Upper lobe of left lung (tissue), 6 donors: ENCODE results near the gene NENF. TPM values are rescaled to one million over a fixed set of nuclear protein-coding genes. Genes with fewer than 3 reads are reported as not detected.

ENCODE experiments used
- ATAC-seq, 2 donors: fragments of 200-7000 bp; cut with Tn5 transposase; one replicate each; pipeline ENCODE4 v1.9.1; 2022; ENCODE audit warnings: mild to moderate bottlenecking in 2 of 2, moderate library complexity in 2 of 2; ENCODE audit not compliant: low FRiP score in 2 of 2
- DNase-seq, 2 donors: peaks; one replicate each; pipeline ENCODE4 v3.0.0-alpha.2; 2019 to 2020
- H3K27ac ChIP-seq, 4 donors: fragments of 200-600 bp; sonication (generic); one replicate each; pipeline ENCODE4 v1.5.1; 2016 to 2019
- H3K27me3 ChIP-seq, 4 donors: fragments of 200-600 bp; sonication (generic); one replicate each; pipeline ENCODE4 v1.5.1; 2017 to 2019
- H3K36me3 ChIP-seq, 4 donors: fragments of 200-600 bp; sonication (generic); one replicate each; pipeline ENCODE4 v1.5.1; 2016 to 2019
- H3K4me1 ChIP-seq, 4 donors: fragments of 200-600 bp; sonication (generic); one replicate each; pipeline ENCODE4 v1.5.1; 2018 to 2019
- H3K4me3 ChIP-seq, 4 donors: fragments of 200-600 bp; sonication (generic); one replicate each; pipeline ENCODE4 v1.5.1; 2017 to 2019; ENCODE audit warnings: mild to moderate bottlenecking in 2 of 4, moderate library complexity in 1 of 4
- H3K9me3 ChIP-seq, 4 donors: fragments of 200-600 bp; sonication (generic); one replicate each; pipeline ENCODE4 v1.5.1; 2018 to 2019
- EP300 ChIP-seq, 4 donors: sonication (generic); formaldehyde crosslinking; IDR thresholded peaks; one replicate each; pipeline ENCODE4 v1.5.1; 2017; ENCODE audit warnings: antibody characterized with exemption in 4 of 4, control low read depth in 2 of 4
- POLR2A ChIP-seq, 4 donors: fragments of 450-650 bp; IDR thresholded peaks; one replicate each; pipeline ENCODE4 v1.5.1; 2016 to 2017; ENCODE audit warnings: antibody characterized with exemption in 4 of 4, mild to moderate bottlenecking in 2 of 4
- POLR2AphosphoS5 ChIP-seq, 2 donors: sonication (generic); formaldehyde crosslinking; IDR thresholded peaks; one replicate each; pipeline ENCODE4 v1.5.1; 2017; ENCODE audit warnings: antibody characterized with exemption in 2 of 2
- WGBS, 2 donors: methylation state at CpG; one replicate each; pipeline ENCODE4 v1.1.5; 2017 to 2018; 5-methylcytosine and 5-hydroxymethylcytosine counted together
- total RNA-seq, 6 donors: library from RNA; depleted of rRNA in 4 of 6; stranded (reverse); fragments of >200 nt in 4 of 6; gene quantifications; one replicate each; pipeline versions ENCODE4 v1.1.0 to v1.2.1, GENCODE V29; 2016 to 2021
- TF ChIP-seq, protein P1 (sequence below), 6 experiments: fragments of 450-650 bp in 4 of 6; fragments of 200-600 bp in 2 of 6; sonication (generic) in 2 of 6; IDR thresholded peaks; one replicate each; pipeline ENCODE4 v1.5.1; 2016 to 2019; ENCODE audit warnings: antibody characterized with exemption in 6 of 6
- donor health status: DM: no; HTN: no; CAD: no; lungs with moderate emphysema.
- donor health status: DM: no; HTN: yes; CAD: no; lungs with severe emphysema.

The NENF gene
- total RNA-seq, 6 donors from 2014 or later: 21.0 to 67.5 (median 50.1) TPM

GRCh38 chr1:212440419-212440818 lies 7.7 kb downstream of the NENF start:
- no peaks in the 10 kb centered on the region for H3K4me1 ChIP-seq
- no peak overlapping the region for H3K4me3 ChIP-seq
- no peak overlapping the region for H3K27ac ChIP-seq
- H3K27me3 ChIP-seq: no peaks in the 10 kb centered on the region
- no peak for DNase-seq
- 79 to 86% methylated on average over 8 to 9 of the region's 9 CpGs for WGBS, 2 donors
- TF ChIP-seq EP300 (IDR thresholded peaks at IDR 0.05) (no peak), POLR2AphosphoS5 (IDR thresholded peaks at IDR 0.05) (no peak), POLR2A (IDR thresholded peaks at IDR 0.05) (no peak)
- TF ChIP-seq, protein P1, sequence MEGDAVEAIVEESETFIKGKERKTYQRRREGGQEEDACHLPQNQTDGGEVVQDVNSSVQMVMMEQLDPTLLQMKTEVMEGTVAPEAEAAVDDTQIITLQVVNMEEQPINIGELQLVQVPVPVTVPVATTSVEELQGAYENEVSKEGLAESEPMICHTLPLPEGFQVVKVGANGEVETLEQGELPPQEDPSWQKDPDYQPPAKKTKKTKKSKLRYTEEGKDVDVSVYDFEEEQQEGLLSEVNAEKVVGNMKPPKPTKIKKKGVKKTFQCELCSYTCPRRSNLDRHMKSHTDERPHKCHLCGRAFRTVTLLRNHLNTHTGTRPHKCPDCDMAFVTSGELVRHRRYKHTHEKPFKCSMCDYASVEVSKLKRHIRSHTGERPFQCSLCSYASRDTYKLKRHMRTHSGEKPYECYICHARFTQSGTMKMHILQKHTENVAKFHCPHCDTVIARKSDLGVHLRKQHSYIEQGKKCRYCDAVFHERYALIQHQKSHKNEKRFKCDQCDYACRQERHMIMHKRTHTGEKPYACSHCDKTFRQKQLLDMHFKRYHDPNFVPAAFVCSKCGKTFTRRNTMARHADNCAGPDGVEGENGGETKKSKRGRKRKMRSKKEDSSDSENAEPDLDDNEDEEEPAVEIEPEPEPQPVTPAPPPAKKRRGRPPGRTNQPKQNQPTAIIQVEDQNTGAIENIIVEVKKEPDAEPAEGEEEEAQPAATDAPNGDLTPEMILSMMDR (IDR thresholded peaks at IDR 0.05): no peak
- H3K9me3 ChIP-seq: no peaks in the 10 kb centered on the region
- no peak for ATAC-seq
- H3K36me3 ChIP-seq: peaks cover 0 to 10% (median 3%) of the 10 kb centered on the region in 4 donors

GRCh38 chr1:212442408-212442807 lies 9.7 kb downstream of the NENF start:
- Histone ChIP-seq H3K27ac (no peak overlapping the region), H3K9me3 (no peaks in the 10 kb centered on the region), H3K27me3 (no peaks in the 10 kb centered on the region), H3K4me1 (no peaks in the 10 kb centered on the region), H3K36me3 (peaks cover 3 to 21% (median 13%) of the 10 kb centered on the region in 4 donors), H3K4me3 (no peak overlapping the region)
- 97 to 98% methylated on average over 5 of the region's 5 CpGs for WGBS, 2 donors
- no peak for TF ChIP-seq POLR2AphosphoS5 (IDR thresholded peaks at IDR 0.05)
- no peak for TF ChIP-seq EP300 (IDR thresholded peaks at IDR 0.05)
- TF ChIP-seq, protein P1 (IDR thresholded peaks at IDR 0.05): no peak
- TF ChIP-seq POLR2A (IDR thresholded peaks at IDR 0.05): no peak
- ATAC-seq: no peak
- no peak for DNase-seq

DNA sequence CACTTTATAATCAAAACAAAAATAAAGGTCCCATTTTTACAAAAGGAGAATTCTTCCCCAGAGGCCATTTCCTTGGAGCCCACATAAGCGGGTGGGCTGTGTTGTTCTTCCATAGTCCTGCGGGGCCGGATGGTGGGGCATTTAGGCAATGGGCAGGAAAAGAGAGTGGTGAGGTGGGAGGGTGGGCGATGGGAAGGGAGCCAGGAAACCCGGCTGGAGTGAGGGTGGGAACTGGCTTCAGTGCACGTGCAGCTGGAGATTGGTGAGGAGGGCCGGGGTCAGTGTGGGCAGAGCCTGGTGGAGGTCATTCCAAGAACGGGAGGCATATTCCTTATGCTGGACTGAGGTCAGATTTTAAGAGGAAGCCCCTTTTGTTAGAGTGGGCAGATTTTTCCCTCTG lies 13.6 kb downstream of the NENF start:
- DNase-seq (no peak), ATAC-seq (no peak)
- Histone ChIP-seq H3K4me3 (no peak overlapping the region), H3K27me3 (no peaks in the 10 kb centered on the region), H3K4me1 (no peaks in the 10 kb centered on the region), H3K27ac (no peak overlapping the region), H3K36me3 (peaks cover 3 to 21% (median 13%) of the 10 kb centered on the region in 4 donors), H3K9me3 (no peaks in the 10 kb centered on the region)
- 80 to 88% methylated on average over 8 of the region's 8 CpGs for WGBS, 2 donors
- TF ChIP-seq EP300 (IDR thresholded peaks at IDR 0.05) (no peak), POLR2AphosphoS5 (IDR thresholded peaks at IDR 0.05) (no peak), POLR2A (IDR thresholded peaks at IDR 0.05) (no peak)
- TF ChIP-seq, protein P1 (IDR thresholded peaks at IDR 0.05): no peak

- H3K9me3 ChIP-seq: no peaks in the 10 kb centered on the region
- H3K27me3 ChIP-seq: no peaks in the 10 kb centered on the region
- WGBS, 2 donors: 79 to 86% methylated on average over 2 of the region's 2 CpGs
- H3K27ac ChIP-seq: no peak overlapping the region
- TF ChIP-seq POLR2AphosphoS5 (IDR thresholded peaks at IDR 0.05): no peak
- TF ChIP-seq, protein P1 (IDR thresholded peaks at IDR 0.05): no peak
- TF ChIP-seq POLR2A (IDR thresholded peaks at IDR 0.05): no peak
- TF ChIP-seq EP300 (IDR thresholded peaks at IDR 0.05): no peak
- DNase-seq (no peak), ATAC-seq (no peak)
- H3K36me3 ChIP-seq: peaks cover 3 to 21% (median 13%) of the 10 kb centered on the region in 4 donors
- peaks cover 0 to 1% (median 0%) of the 10 kb centered on the region in 4 donors for H3K4me1 ChIP-seq
- H3K4me3 ChIP-seq: no peak overlapping the region
These were observed 14.8 kb downstream of the NENF start for GRCh38 chr1:212447478-212447877.

DNA sequence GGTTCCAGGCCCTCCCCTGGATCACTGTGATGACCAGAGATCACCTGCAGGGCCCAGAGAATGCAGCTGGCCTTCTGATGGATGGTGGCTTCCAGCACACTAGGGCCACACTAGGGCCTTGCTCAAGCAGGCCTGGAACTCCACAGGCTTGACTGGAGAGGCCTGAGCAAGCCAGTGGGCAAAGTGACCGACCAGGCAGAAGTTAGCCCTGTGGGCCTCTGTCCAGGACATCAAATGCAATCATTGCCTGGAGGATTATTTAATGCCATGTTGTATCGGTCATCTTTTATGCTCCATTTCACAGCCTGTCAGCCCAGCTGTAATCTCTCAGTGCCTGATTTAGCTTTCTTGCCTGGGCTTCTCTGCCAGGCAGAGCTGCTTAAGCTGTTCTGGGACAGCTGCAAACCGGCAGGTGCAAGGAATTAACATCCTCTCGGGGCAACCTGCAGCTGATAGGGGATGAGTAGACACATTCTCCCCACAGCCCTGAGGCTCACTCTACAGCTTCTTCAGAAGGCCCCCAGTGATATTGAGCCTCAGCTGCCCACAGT lies 17.7 kb downstream of the NENF start:
- ATAC-seq (no peak), DNase-seq (no peak)
- WGBS, 2 donors: 84 to 100% methylated on average over 3 to 4 of the region's 4 CpGs

More for the DNA sequence above, 17.7 kb downstream of the NENF start:
- H3K27ac ChIP-seq: no peak overlapping the region
- H3K4me1 ChIP-seq: peaks cover 0 to 6% (median under 1%) of the 10 kb centered on the region in 4 donors
- no peak for TF ChIP-seq POLR2AphosphoS5 (IDR thresholded peaks at IDR 0.05)
- no peak for TF ChIP-seq EP300 (IDR thresholded peaks at IDR 0.05)
- TF ChIP-seq, protein P1 (IDR thresholded peaks at IDR 0.05): no peak
- no peak for TF ChIP-seq POLR2A (IDR thresholded peaks at IDR 0.05)
- H3K36me3 ChIP-seq: peaks cover 3 to 16% (median 8%) of the 10 kb centered on the region in 4 donors
- no peaks in the 10 kb centered on the region for H3K27me3 ChIP-seq
- no peaks in the 10 kb centered on the region for H3K9me3 ChIP-seq
- no peak overlapping the region for H3K4me3 ChIP-seq
